HepG2 (cell line): ENCODE results near the gene ERF. TPM values are rescaled to one million over a fixed set of nuclear protein-coding genes. Genes with fewer than 3 reads are reported as not detected.

ENCODE experiments used
- AKNA ChIP-seq: sonication (generic); formaldehyde crosslinking; IDR thresholded peaks from 2 replicates; pipeline ENCODE4 v1.4.0; 2020; ENCODE audit warnings: missing genetic modification reagents, borderline replicate concordance
- EHMT2 ChIP-seq: fragments of 200-600 bp; sonication (generic); IDR thresholded peaks from 2 replicates; pipeline ENCODE4 v1.7.0; 2017; ENCODE audit warnings: antibody characterized with exemption, low read depth, low read length, borderline replicate concordance
- HMG20A ChIP-seq: IDR thresholded peaks from 2 replicates; pipeline ENCODE4 v1.6.1; 2016; ENCODE audit warnings: borderline replicate concordance
- MAFF ChIP-seq: IDR thresholded peaks from 2 replicates; pipeline ENCODE4 v1.6.1; 2011; ENCODE audit warnings: low read depth, low read length, improper control_type of control experiment
- ZNF251 ChIP-seq: sonication (generic); formaldehyde crosslinking; IDR thresholded peaks from 2 replicates; pipeline ENCODE4 v1.9.0; 2021; ENCODE audit warnings: mild to moderate bottlenecking, missing genetic modification reagents
- ZNF883 ChIP-seq: sonication (generic); formaldehyde crosslinking; IDR thresholded peaks from 2 replicates; pipeline ENCODE4 v1.5.1; 2020; ENCODE audit warnings: mild to moderate bottlenecking, missing genetic modification reagents; ENCODE audit errors: not compliant biosample characterization
- polyA plus RNA-seq, 8 experiments: library from polyadenylated mRNA; depleted of rRNA in 3 of 8; stranded (reverse) in 7 of 8; unstranded in 1 of 8; fragments of >200 nt; fragmentation: Illumina TruSeq in 4 of 8; extraction: Trizol in 4 of 8; gene quantifications; 2 replicates each; pipeline versions ENCODE4 v1.2.1 to v1.2.3, GENCODE V29; 2011 to 2016; ENCODE audit warnings: low read depth in 4 of 8, missing spikeins in 1 of 8, mixed read lengths in 1 of 8; ENCODE audit not compliant: insufficient read depth in 1 of 8
- total RNA-seq, 5 experiments: library from RNA; depleted of rRNA; stranded (reverse); fragments of >200 nt; fragmentation: Illumina TruSeq; extraction: Trizol; gene quantifications; 2 replicates each; pipeline ENCODE4 v1.2.3, GENCODE V29; 2016; ENCODE audit warnings: low read depth in 1 of 5
- TF ChIP-seq, protein P1 (sequence below), 2 experiments: fragments of 450-650 bp in 1 of 2; sonication (generic) in 1 of 2; formaldehyde crosslinking in 1 of 2; IDR thresholded peaks; 2 replicates each; pipeline versions ENCODE4 v1.6.1 to v1.8.0; 2016 to 2022; ENCODE audit warnings: antibody characterized with exemption in 1 of 2, mild to moderate bottlenecking in 1 of 2, missing genetic modification reagents in 1 of 2
- TF ChIP-seq, protein P2 (sequence below): sonication (generic); formaldehyde crosslinking; IDR thresholded peaks from 2 replicates; pipeline ENCODE4 v1.8.1; 2022; ENCODE audit warnings: low read depth, mild to moderate bottlenecking, missing genetic modification reagents

Gene ERF
- total and polyA plus RNA-seq, 2 of the 13 experiments (the other 11 are each of a cell fraction or from before 2014, with no cell fraction given), result 67.1 to 69.9 TPM

GRCh38 chr19:42242512-42243409 is 12.2 kb downstream of the ERF start, which contains the start of gene GSK3A (continued):
- TF ChIP-seq, protein P1, sequence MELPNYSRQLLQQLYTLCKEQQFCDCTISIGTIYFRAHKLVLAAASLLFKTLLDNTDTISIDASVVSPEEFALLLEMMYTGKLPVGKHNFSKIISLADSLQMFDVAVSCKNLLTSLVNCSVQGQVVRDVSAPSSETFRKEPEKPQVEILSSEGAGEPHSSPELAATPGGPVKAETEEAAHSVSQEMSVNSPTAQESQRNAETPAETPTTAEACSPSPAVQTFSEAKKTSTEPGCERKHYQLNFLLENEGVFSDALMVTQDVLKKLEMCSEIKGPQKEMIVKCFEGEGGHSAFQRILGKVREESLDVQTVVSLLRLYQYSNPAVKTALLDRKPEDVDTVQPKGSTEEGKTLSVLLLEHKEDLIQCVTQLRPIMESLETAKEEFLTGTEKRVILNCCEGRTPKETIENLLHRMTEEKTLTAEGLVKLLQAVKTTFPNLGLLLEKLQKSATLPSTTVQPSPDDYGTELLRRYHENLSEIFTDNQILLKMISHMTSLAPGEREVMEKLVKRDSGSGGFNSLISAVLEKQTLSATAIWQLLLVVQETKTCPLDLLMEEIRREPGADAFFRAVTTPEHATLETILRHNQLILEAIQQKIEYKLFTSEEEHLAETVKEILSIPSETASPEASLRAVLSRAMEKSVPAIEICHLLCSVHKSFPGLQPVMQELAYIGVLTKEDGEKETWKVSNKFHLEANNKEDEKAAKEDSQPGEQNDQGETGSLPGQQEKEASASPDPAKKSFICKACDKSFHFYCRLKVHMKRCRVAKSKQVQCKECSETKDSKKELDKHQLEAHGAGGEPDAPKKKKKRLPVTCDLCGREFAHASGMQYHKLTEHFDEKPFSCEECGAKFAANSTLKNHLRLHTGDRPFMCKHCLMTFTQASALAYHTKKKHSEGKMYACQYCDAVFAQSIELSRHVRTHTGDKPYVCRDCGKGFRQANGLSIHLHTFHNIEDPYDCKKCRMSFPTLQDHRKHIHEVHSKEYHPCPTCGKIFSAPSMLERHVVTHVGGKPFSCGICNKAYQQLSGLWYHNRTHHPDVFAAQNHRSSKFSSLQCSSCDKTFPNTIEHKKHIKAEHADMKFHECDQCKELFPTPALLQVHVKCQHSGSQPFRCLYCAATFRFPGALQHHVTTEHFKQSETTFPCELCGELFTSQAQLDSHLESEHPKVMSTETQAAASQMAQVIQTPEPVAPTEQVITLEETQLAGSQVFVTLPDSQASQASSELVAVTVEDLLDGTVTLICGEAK (IDR thresholded peaks at IDR 0.05), result no peak
- TF ChIP-seq, protein P1 (CRISPR knock-in tag; IDR thresholded peaks at IDR 0.05), result peak; percentile 66; the same call in 1 of the 2 replicates
- TF ChIP-seq EHMT2, result no peak
- TF ChIP-seq, protein P2, sequence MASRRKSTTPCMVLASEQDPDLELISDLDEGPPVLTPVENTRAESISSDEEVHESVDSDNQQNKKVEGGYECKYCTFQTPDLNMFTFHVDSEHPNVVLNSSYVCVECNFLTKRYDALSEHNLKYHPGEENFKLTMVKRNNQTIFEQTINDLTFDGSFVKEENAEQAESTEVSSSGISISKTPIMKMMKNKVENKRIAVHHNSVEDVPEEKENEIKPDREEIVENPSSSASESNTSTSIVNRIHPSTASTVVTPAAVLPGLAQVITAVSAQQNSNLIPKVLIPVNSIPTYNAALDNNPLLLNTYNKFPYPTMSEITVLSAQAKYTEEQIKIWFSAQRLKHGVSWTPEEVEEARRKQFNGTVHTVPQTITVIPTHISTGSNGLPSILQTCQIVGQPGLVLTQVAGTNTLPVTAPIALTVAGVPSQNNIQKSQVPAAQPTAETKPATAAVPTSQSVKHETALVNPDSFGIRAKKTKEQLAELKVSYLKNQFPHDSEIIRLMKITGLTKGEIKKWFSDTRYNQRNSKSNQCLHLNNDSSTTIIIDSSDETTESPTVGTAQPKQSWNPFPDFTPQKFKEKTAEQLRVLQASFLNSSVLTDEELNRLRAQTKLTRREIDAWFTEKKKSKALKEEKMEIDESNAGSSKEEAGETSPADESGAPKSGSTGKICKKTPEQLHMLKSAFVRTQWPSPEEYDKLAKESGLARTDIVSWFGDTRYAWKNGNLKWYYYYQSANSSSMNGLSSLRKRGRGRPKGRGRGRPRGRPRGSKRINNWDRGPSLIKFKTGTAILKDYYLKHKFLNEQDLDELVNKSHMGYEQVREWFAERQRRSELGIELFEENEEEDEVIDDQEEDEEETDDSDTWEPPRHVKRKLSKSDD, result no peak
- TF ChIP-seq MAFF, result no peak
- no peak for TF ChIP-seq AKNA (CRISPR knock-in tag)
- no peak for TF ChIP-seq ZNF883 (CRISPR knock-in tag)
- TF ChIP-seq ZNF251 (CRISPR knock-in tag), result no peak
- no peak for TF ChIP-seq HMG20A
